GM12891 (cell line): ENCODE data around the gene OR2T27.

Experiments used
- PAX5 ChIP-seq: IDR thresholded peaks from 2 replicates; pipeline ENCODE4 v1.6.1; 2011; ENCODE audit warnings: low read length, moderate library complexity, mild to moderate bottlenecking; ENCODE audit not compliant: insufficient read depth, severe bottlenecking
- POLR2A ChIP-seq: IDR thresholded peaks from 2 replicates; pipeline ENCODE4 v1.6.1; 2011; ENCODE audit warnings: low read depth, low read length, control low read depth
- POLR2AphosphoS5 ChIP-seq: IDR thresholded peaks from 2 replicates; pipeline ENCODE4 v1.6.1; 2011; ENCODE audit warnings: low read depth, low read length, control low read depth
- SPI1 ChIP-seq: IDR thresholded peaks from 2 replicates; pipeline ENCODE4 v1.6.1; 2011; ENCODE audit warnings: low read depth, low read length, control low read depth
- TAF1 ChIP-seq: IDR thresholded peaks from 2 replicates; pipeline ENCODE4 v1.6.1; 2011; ENCODE audit warnings: low read depth, low read length, control low read depth

DNA sequence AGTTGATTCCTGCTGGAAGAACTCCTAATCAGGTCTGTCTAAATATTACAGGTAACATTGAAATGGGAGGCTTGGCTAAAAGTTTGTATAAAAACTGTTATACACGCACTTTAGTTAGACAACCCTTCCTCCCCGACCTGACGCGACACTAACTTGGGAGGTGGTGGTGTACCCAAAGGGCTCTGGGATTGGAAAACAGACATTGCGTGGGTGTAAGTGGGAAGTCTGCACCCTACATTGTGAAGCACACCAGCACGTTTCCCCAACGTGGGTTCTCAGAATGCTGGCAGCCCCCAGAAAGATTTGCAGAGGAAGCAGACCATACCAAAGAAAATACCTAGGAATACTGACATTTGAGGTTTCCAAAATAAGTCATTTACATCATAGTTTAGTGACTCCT lies 37.2 kb downstream of the OR2T27 start:
- TF ChIP-seq POLR2AphosphoS5, result no peak
- no peak for TF ChIP-seq POLR2A
- TF ChIP-seq PAX5, result no peak
- TF ChIP-seq TAF1, result no peak
- no peak for TF ChIP-seq SPI1
